Measurements from ENCODE around the gene CLDN10. TPM values are rescaled to one million over a fixed set of nuclear protein-coding genes. Genes with fewer than 3 reads are reported as not detected.

CLDN10 gene
- total and polyA plus RNA-seq, 2 of the 8 experiments (the other 6 are each of a cell fraction or from before 2014, with no cell fraction given) = 41.2 to 43.6 TPM

GRCh38 chr13:95620825-95621498 lies 68.4 kb downstream of the CLDN10 start (continued):
- TF ChIP-seq SIN3A (conservative IDR thresholded peaks at IDR 0.05 in 1 of 2, IDR thresholded peaks at IDR 0.05 in 1 of 2; ENCODE audit: low read depth in 1 of 2, low read length in 2 of 2) (no peak), TEAD4 (IDR thresholded peaks at IDR 0.05; ENCODE audit: low read depth, low read length) (no peak), TAF1 (IDR thresholded peaks at IDR 0.05; ENCODE audit: low read depth, low read length) (no peak), CBX5 (IDR thresholded peaks at IDR 0.05; ENCODE audit: low read depth, low read length) (no peak)
